WERI-Rb-1 (cell line): Measurements from ENCODE around the gene PRCP.

Source experiments
- DNase-seq: peaks from one replicate; pipeline ENCODE4 v3.0.0-alpha.2; 2020
- H3K27ac ChIP-seq: fragments of 250-450 bp; sonication (Bioruptor Pico); 2 replicates; pipeline ENCODE4 v1.5.1; 2020; ENCODE audit warnings: mild to moderate bottlenecking, moderate library complexity
- H3K27me3 ChIP-seq: fragments of 250-450 bp; sonication (Bioruptor Pico); 2 replicates; pipeline ENCODE4 v1.5.1; 2021; ENCODE audit warnings: mild to moderate bottlenecking, low read depth, moderate library complexity; ENCODE audit not compliant: insufficient read depth, severe bottlenecking
- H3K36me3 ChIP-seq: fragments of 250-450 bp; sonication (Bioruptor Pico); 2 replicates; pipeline ENCODE4 v1.5.1; 2020; ENCODE audit warnings: mild to moderate bottlenecking, moderate library complexity
- H3K4me3 ChIP-seq: 2 replicates; pipeline ENCODE4 v1.5.1; 2011; ENCODE audit warnings: low read depth, mild to moderate bottlenecking, control low read depth, low read length
- H3K9me3 ChIP-seq: fragments of 250-450 bp; sonication (Bioruptor Pico); 2 replicates; pipeline ENCODE4 v1.5.1; 2021; ENCODE audit warnings: mild to moderate bottlenecking, moderate library complexity; ENCODE audit not compliant: severe bottlenecking
- TF ChIP-seq, protein P1 (sequence below): IDR thresholded peaks from 2 replicates; pipeline ENCODE4 v1.5.1; 2011; ENCODE audit warnings: low read depth, mild to moderate bottlenecking, control low read depth, inconsistent platforms, low read length

Gene PRCP

DNA sequence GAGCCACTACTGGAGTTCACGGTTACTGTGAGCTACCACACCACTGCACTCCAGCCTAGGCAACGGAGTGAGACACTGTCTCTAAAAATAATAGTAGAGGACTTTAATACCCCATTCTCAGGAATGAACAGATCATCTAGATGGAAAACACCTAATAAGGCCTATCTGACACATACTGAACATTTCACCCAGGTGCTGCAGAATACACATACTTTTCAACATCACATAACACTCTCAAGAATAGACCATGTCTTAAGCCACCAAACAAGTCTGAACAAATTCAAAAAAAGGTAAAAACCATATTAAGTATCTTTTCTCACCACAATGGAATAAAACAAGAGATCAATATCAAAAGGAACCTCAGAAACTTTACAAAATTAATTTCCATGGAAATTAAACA is 39.2 kb upstream of the PRCP start:
- Histone ChIP-seq H3K4me3 (no peak overlapping the region), H3K36me3 (peaks cover 1% of the 10 kb centered on the region), H3K27ac (no peak overlapping the region), H3K27me3 (no peaks in the 10 kb centered on the region), H3K9me3 (no peaks in the 10 kb centered on the region)
- TF ChIP-seq, protein P1, sequence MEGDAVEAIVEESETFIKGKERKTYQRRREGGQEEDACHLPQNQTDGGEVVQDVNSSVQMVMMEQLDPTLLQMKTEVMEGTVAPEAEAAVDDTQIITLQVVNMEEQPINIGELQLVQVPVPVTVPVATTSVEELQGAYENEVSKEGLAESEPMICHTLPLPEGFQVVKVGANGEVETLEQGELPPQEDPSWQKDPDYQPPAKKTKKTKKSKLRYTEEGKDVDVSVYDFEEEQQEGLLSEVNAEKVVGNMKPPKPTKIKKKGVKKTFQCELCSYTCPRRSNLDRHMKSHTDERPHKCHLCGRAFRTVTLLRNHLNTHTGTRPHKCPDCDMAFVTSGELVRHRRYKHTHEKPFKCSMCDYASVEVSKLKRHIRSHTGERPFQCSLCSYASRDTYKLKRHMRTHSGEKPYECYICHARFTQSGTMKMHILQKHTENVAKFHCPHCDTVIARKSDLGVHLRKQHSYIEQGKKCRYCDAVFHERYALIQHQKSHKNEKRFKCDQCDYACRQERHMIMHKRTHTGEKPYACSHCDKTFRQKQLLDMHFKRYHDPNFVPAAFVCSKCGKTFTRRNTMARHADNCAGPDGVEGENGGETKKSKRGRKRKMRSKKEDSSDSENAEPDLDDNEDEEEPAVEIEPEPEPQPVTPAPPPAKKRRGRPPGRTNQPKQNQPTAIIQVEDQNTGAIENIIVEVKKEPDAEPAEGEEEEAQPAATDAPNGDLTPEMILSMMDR = no peak
- DNase-seq = no peak

DNA sequence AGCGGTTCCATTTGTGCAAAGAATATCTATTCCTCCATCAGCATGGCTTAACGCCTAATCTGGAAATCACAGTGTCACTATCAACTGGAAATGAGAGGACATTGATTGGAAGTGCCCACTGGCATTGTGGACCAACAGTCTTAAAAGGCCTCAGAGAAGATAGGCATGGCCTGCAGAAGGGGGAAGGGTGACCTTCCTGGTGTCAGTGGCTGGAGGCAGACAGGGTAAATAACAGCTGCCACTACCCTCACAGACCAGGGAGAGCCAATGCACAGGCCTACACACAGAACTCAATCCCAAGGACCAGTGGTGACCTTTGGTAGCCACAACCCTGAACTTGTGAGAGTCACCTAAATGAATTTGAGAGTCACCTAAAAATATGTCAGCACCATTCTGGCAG is 37.3 kb upstream of the PRCP start:
- no peak for DNase-seq
- TF ChIP-seq, protein P1 = no peak
- H3K9me3 ChIP-seq = no peaks in the 10 kb centered on the region
- no peak overlapping the region for H3K4me3 ChIP-seq
- H3K27me3 ChIP-seq = no peaks in the 10 kb centered on the region
- peaks cover 9% of the 10 kb centered on the region for H3K36me3 ChIP-seq
- no peak overlapping the region for H3K27ac ChIP-seq

DNA sequence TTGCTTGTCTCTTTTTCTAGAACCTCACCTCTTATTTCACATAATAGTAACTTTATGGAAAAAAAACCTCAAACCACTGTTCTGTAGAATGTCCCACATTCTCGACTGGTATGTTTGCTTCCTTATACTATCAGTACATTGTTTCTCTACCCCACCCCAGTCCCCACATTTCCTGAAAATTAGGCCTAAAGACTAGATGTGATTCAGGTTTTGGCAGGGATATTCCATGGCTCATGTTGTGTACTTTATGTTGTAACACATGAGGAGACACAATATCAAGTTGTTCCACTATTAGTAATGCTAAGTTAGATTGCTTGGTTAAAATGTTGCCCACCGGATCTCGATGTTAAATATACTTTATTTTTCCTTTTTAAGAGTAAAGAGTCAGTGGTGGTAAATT is 36.0 kb upstream of the PRCP start:
- TF ChIP-seq, protein P1 = no peak
- no peak overlapping the region for H3K27ac ChIP-seq
- peaks cover 19% of the 10 kb centered on the region for H3K36me3 ChIP-seq
- DNase-seq = no peak
- no peaks in the 10 kb centered on the region for H3K27me3 ChIP-seq
- H3K4me3 ChIP-seq = no peak overlapping the region
- no peaks in the 10 kb centered on the region for H3K9me3 ChIP-seq

DNA sequence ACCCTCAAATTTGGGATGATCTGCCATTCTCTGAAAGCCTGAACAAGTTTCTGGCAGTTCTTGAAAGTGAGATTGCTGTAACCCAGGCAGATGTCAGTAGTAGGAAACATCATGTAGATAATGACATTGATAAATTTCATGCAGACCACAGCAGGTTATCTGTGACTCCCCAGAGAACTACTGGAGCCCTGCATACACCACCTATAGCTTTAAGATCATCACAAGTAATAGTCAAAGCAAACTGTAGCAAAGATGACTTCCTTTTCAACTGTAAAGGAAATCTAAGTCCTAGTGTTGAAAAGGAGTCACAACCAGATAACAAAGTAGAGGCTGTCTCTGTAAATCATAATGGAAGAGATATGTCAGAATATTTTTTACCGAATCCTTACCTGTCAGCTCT is 32.3 kb upstream of the PRCP start:
- H3K9me3 ChIP-seq = no peaks in the 10 kb centered on the region
- peaks cover 19% of the 10 kb centered on the region for H3K36me3 ChIP-seq
- H3K27me3 ChIP-seq = no peaks in the 10 kb centered on the region
- no peak overlapping the region for H3K4me3 ChIP-seq
- TF ChIP-seq, protein P1 = no peak
- DNase-seq = no peak
- H3K27ac ChIP-seq = no peak overlapping the region

DNA sequence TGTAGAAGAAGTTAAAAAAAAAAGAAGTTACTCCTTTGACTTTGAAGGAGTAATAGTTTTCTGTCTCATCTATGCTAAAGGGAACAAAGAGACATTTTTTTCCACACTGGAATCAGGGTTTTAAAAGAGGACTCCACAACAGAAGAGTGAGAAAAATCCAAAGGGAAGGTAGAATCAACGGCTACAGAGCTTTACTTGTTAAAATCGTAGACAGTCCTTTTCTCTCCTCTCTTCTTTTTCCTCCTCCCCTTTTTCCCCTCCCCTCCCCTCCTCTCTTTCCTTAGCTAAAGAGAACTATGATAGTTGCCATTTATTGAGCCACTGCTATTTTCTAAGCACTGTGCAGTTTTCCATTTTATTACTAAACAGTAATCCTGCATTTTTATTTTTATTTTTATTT is 30.5 kb upstream of the PRCP start:
- DNase-seq = no peak
- Histone ChIP-seq H3K4me3 (no peak overlapping the region), H3K27ac (no peak overlapping the region), H3K27me3 (no peaks in the 10 kb centered on the region), H3K36me3 (peaks cover 19% of the 10 kb centered on the region), H3K9me3 (no peaks in the 10 kb centered on the region)
- TF ChIP-seq, protein P1 = no peak

DNA sequence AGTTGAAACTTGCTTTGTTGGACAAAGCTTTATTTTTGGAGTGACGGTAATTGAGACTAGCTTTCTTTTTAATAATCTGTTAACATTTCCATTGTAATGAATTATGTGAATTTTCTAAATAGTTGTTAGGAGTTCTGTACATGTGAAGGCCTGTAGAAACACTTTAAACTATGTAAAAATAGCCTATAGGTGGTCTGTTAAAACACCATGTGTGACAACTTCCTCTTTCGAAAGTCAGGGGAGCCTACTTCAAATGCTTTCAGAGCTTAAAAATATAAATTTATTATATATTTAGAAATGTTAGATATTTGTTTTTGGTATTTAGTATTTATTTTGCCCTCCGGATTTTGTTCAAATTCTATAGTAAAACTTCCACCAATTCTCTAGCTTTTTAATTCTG is 30.0 kb upstream of the PRCP start:
- DNase-seq = no peak
- H3K27ac ChIP-seq = no peak overlapping the region
- no peaks in the 10 kb centered on the region for H3K27me3 ChIP-seq
- H3K9me3 ChIP-seq = no peaks in the 10 kb centered on the region
- TF ChIP-seq, protein P1 = no peak
- H3K36me3 ChIP-seq = peaks cover 19% of the 10 kb centered on the region
- no peak overlapping the region for H3K4me3 ChIP-seq
